Right kidney (tissue), 1 donor: Measurements from ENCODE around the gene AJM1.
A peak's percentile ranks its signal among the peaks of the same experiment; 100 is the strongest.
"Not testable (repeated sequence)": the region's sequence is repeated elsewhere in the genome, so short reads cannot be mapped to it uniquely, and the experiment has no call there.

ENCODE experiments used
- DNase-seq: peaks from one replicate; pipeline ENCODE4 v3.0.0-alpha.2; 2016

The AJM1 gene

DNA sequence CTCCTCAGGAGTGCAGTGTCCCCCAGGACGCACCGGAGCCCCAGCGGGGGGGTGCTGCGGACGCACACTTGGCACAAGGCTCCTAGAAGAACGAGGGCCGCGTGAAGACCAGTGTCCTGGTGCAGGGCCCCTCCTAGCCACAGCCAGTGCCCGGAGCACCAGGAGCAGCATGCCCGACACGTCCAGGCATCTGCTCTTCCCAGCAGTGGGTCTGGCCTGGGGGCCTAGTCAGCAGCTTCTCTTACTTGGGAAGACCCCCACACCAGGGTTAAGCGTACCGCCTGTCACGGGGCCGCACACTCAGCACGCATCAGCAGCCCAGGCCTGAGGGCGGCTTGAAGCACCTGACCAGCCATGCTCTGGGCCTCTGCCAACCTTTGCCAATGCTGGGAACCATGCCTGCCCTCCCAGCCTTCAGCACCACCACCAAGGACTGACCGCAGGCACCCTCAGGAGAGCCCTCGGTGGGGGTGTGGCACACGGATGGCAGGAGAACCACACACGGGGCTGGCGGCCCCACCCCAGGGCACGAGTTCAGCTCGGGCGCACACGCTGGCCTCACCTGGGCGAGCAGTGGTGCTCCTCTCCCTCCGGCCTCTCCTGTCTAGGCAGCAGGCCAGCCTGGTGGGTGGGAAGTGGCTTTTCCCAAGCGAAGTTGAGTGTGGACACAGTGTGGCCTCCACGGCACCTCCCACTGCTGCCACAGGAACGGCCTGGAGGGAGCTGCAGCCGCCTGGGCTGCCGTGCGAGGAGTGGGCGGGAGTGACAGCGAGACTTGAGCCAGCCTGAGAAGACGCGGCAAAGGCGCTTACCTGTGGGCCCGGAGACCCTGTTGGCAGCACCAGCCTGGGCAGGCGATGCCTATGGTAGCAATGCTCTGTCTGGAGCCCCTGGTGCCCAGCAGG is 12.0 kb upstream of the AJM1 start:
- DNase-seq = no peak

DNA sequence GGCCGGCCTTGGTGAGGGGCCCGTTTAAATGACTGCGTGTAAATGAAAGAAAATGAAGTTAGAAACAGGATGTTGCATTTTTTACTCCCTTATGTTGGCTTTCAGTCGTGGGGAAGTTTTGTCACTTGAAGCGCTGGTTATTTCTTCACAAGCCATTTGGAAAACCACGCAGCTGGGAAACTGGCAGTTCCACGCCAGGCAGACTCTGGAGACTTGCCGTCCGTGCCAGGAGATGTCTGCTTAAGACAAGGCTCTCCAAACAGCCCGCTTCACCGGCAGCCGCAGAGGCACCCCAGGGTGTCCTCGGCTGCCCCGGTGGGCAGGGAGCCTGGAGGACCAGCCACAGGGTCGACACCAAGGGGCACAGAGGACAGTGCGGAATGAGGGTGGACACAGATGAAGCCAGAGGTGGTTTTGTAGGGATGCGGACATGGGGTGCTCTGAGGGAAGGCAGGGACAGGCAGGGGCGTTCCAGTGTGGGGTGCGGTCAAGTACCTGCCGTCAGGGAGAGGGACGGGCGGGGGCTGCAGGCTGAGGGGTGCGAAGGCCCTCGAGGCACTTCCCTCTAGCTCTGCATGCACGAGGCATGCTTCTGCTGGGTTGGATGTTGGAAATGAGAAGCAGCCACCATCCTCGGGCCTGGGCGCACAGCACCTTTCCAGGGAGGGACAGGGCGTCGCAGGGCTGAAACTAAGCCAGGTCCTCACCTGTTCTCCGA is 11.1 kb upstream of the AJM1 start:
- DNase-seq = no peak

DNA sequence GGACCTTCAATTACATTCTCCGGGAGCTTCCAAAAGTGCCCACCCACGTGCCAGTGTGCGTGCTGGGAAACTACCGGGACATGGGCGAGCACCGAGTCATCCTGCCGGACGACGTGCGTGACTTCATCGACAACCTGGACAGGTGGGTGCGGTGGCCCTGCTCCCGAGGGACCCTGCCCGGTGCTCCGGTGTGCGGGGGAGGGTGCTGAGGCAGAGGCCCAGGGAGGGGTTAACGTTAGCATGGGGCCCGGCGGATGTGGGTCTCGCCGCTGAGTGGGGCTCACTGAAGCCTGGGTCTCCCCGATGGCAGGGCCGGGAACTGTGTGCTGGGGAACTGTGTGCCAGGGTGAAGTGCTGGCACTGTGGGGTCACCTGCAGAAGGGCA is 10.6 kb upstream of the AJM1 start:
- no peak for DNase-seq

DNA sequence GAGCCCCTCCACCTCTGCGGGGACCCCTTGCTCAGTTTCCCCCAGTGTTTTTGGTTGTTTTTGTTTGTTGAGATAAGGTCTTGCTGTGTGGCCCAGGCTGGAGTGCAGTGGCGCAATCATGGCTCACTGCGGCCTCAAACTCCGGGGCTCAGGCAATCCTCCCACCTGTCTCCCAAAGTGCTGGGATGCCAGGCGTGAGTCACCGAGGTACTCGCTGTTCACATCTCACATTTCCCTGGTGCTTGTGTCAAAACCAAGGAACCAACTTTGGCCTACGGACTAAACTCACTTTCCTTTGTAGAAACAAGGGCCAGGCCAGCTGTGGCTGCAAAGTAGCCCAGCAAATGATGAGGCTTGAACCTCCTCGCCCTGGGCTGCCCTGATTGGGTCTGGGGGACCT is 9.7 kb upstream of the AJM1 start:
- no peak for DNase-seq

DNA sequence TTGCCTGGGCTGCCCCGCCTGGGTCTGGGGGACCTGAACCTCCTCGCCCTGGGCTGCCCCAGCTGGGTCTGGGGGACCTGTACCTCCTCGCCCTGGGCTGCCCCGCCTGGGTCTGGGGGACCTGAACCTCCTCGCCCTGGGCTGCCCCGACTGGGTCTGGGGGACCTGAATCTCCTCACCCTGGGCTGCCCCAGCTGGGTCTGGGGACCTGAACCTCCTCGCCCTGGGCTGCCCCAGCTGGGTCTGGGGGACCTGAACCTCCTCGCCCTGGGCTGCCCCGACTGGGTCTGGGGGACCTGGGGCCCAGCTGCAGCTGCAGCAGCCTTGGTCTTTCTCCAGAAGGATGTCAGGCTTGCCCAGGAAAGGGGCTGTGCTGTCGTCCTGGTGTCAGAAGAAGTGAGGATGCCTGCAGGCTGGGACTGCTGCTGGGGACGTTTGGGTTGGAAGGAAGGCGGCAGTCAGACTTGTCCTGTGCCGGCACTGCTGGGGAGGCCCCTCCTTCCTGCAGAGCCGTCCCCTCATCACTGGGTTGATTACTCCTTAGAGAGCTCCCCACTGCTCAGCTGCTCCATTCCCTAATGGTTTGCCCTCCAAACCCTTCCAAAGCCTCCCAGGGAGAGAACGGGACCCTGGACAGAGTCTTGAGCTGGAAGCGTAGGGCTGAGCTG is 8.8 kb upstream of the AJM1 start:
- not testable (repeated sequence) for DNase-seq

DNA sequence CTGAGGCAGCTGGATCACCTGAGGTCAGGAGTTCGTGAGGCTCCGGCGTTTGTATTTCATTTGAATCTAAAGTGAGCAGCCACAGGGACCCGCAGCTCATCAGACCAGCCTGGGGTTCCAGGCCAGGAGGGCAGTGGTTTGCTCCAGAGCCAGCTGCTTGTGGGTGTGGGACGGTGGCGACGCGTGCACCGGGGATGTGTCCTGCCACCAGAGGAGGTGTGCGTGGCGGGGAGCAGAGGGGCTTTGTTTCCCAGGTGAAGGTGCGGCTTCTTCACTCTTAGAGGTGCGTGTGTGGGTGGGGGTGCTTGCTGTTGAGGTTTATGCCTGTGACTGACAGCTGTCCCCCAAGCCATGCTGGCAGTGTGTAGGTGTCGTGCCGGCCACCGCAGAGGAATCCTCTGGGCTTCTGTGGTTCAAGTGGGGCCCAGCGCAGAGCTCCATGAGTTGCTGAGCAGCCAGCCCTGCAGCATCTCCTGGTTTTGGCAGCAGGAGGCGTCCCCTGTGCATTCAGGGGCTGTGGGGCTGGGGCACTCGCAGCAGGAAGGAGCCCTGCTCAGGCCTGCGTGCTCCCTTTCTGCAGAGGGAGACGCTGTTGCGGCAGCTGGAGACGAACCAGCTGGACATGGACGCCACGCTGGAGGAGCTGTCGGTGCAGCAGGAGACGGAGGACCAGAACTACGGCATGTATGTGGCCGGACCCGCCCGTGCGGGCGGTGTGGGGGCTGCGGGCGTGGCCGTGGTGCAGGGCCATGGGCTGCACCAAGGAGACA is 6.9 kb upstream of the AJM1 start:
- DNase-seq = no peak

DNA sequence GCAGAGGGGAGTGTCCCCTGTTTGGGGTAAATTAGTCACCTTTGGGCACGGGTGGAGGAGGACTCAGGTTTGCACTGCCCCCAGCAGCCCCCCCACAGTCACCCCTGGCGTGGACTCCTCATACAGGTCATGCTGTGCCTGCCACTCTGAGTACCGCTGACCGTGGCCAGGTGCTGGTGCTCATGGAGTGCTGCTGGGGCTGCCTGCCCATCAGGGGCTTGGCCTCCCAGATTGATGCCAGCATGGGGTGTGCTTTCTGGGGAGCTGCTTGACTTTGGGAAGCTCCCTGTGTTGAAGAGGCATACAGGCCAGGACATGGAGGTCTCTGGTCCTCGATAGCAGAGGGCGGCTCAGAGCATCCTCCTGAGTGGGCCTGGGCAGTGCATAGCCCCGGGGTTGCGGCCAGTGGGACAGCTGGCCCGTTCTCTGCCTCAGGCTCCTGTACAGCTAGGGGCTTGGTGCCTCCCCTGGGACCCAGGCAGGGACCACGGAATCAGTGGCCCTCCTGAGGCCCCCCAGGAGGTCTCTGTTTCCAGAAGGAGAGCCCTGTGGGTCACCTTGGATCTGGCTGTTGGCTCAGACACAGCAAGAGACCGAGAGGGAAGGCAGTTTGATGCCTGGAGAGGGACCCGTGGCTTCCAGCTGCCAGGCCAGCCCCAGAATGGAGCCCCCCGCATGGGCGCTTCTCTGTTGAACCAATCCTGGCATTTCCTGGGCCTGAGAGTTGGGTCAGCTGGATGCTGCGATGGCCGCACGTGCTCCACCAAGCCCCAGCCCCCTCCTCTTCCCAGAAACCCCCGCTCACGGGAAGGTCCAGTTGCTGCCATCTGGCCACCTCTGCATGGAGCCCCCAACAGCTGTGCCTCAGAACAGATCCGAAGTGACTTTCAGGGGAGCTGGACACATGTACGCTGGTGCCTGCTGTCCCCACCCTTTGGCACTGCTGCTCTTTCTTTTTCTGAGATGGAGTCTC is 6.1 kb upstream of the AJM1 start:
- no peak for DNase-seq

DNA sequence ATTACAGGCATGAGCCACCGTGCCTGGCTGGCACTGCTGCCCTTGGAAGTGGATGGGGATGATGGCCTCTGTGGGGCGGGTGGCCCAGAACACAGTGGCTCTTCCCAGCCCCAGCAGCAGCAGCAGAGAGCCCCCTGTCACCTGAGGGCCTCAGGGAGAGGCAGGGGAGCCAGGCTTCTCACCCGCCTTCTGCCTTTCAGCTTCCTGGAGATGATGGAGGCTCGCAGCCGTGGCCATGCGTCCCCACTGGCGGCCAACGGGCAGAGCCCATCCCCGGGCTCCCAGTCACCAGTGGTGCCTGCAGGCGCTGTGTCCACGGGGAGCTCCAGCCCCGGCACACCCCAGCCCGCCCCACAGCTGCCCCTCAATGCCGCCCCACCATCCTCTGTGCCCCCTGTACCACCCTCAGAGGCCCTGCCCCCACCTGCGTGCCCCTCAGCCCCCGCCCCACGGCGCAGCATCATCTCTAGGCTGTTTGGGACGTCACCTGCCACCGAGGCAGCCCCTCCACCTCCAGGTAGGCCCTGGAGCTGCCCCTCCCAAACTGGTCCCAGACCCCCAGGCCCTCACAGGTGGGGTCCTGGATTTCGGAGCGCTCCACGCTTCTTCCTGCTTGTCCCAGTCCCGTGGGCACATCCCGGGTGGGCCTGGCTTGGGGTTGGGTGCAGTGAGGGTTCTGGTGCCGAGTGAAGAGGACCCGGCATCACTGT is 5.0 kb upstream of the AJM1 start:
- DNase-seq = no peak

DNA sequence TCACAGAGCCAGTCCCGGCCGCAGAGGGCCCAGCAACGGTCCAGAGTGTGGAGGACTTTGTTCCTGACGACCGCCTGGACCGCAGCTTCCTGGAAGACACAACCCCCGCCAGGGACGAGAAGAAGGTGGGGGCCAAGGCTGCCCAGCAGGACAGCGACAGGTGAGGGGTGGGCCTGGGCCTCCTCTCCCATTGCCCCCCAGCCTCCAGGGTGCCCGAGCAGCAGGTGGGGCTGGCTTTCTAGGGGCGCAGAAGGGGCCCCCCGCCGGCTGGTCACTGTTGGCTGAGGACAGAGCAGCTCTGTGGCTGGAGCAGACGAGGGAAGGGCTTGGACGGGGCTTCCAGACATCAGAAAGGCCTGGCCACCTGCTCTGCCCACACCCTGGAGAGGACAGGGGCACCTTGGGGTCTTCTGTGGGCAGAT is 4.4 kb upstream of the AJM1 start:
- not testable (repeated sequence) for DNase-seq

DNA sequence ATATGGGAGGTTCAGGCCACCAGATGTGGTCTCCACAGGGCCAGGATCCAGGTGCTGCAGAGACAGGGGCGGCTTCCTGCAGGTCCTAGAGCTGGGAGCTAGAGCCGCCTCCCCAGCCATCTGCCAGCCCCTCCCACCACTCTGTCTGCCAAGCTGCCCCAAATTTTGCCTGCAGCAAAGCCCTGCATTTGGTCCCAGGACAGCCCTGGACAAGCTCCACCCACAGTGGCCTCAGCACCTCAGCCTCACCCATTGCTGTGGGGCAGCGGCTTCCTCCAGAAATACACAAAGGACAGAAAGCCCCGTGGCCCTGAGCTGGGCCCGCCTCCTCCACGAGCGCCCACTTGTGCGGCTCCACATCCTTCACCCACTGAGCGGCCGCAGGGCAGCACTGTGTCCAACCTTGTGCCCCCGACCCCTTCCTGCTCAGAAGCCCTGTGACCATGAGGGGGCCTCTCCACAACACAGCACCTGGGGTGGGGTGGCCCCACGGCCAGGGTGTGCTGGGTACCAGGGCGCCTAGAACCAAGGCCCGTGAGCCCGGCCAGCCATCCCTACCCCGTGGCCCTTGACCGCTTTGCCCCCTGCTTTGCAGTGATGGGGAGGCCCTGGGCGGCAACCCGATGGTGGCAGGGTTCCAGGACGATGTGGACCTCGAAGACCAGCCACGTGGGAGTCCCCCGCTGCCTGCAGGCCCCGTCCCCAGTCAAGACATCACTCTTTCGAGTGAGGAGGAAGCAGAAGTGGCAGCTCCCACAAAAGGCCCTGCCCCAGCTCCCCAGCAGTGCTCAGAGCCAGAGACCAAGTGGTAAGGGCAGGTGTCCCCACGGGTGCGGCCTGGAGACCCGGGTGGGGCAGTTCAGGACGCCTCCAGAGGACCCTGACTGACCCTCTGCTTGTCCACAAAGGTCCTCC is 3.7 kb upstream of the AJM1 start:
- DNase-seq = no peak

DNA sequence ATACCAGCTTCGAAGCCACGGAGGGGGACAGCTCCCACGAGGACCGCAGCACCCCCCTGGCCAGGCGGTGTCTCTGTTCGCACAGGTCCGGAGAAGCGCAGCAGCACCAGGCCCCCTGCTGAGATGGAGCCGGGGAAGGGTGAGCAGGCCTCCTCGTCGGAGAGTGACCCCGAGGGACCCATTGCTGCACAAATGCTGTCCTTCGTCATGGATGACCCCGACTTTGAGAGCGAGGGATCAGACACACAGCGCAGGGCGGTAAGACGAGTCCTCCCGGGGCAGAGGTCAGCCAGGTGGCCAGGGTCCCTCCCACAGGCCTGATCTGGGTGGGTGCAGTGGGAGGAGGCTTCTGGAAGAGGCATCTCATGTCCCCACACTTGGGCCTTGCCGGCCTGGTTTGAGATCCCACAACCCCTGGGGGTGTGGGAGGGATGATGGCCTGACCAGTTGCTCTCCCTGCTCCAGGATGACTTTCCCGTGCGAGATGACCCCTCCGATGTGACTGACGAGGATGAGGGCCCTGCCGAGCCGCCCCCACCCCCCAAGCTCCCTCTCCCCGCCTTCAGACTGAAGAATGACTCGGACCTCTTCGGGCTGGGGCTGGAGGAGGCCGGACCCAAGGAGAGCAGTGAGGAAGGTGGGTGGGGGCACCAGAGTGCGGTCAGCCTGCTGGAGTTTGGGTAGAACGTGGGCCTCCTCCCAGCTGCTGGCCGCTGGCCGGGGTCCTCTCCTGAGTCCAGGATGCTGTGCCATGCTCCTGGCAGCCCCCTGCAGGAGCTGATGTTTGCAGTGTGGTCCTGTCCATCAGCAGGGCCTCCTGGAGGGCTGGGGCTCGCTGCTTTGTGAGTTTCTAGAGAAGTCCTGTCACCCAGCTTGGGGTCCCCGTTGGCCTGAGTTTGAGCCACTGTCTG is 2.8 kb upstream of the AJM1 start:
- no peak for DNase-seq

DNA sequence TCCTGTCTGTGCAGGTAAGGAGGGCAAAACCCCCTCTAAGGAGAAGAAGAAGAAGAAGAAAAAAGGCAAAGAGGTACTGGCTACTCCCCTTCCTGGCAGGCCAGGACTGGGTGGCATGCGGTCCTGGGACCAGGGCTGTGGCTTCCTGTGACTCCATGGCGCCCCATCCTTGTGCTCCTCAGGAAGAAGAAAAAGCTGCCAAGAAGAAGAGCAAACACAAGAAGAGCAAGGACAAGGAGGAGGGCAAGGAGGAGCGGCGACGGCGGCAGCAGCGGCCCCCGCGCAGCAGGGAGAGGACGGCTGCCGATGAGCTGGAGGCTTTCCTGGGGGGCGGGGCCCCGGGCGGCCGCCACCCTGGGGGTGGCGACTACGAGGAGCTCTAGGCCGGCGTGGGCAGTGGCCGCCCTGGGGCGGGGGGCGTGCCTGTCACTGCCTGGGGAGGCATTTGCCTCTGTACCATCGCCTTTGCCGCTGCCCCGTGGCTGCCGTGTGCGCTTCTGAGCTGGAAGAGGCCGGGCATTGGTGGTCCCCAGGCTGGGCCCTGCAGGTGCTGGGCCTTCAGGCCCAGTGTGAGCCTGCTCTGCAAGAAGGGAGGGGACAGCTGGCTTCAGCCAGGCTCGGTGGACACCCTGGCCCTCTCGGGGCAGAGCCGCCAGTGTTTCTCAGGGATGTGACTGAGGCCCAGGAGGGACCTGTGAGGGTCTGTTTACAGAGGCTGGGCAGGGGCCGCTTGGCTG is 2.0 kb upstream of the AJM1 start:
- peak; percentile 57 for DNase-seq

DNA sequence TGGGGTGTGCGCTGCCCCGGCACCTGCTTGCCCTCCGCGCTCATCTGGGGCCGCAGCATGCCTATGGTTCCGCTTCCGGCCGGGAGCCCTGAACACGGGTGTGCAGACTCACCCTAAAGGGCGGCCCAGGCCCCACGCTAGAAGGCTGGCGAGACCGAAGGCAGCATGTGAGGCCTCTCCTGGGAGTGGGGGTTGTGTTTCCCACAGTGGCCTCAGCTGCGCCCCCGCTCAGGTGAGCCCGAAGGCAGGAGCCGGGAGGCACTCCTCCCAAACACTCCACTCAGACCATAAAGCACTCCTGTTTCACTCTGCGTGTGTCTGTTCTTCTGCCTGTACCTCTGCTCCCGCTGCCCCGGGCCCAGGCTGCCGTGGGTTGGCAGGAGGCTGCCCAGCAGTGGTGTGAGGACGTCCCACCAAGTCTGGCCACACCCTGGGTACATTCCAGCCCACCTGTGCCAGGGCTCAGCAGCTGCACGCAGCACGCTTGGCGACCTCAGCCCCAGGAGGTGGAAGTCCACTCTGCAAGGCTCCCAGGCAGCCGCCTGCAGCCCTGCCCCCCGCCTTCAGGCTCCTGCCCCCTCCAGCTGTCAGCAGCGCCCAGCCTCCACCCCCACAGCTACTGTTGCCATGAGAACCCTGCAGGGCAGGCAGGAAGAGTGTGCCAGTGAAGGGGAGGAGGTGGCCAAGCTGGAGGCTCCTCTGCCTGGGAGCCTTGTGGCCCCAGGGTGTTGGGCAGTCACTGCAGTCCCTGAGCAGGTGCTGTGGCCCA is 1.2 kb upstream of the AJM1 start:
- DNase-seq = peak; percentile 72

DNA sequence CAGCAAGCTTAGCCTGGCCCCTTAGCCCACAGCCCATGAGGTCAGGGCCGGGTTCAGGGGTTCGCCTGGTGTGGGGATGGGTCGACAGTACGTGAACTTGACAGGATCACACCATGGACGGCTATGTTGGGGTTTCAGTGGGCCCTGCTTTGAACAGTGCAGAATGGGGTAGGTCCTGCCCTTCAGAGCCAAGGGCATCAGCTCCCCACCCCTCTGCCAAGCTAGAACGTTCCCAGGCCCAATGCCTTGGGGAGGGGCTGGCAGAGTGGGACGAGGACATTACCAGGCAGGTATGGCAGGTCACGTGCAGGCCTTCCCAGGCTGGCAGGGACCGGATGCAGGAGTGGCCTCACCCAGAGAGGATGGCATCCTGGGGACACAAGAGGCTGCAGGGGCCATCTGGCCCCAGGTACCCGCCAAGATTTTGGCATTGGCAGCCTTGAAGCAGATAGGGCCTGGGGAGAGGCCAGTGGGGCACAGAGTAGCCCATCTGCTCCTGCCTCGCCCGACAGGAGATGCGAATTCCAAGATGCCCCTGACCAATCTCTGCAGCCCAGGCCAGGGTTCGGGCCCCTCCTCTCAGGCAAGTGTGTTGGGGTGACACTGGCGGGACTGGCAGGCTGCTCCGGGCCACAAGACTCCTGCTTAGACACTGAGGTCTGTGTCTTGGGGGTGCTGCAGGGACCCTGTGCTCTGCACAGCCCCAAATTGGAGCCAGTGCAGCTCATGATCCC is 465 bp upstream of the AJM1 start:
- DNase-seq = peak; percentile 42

DNA sequence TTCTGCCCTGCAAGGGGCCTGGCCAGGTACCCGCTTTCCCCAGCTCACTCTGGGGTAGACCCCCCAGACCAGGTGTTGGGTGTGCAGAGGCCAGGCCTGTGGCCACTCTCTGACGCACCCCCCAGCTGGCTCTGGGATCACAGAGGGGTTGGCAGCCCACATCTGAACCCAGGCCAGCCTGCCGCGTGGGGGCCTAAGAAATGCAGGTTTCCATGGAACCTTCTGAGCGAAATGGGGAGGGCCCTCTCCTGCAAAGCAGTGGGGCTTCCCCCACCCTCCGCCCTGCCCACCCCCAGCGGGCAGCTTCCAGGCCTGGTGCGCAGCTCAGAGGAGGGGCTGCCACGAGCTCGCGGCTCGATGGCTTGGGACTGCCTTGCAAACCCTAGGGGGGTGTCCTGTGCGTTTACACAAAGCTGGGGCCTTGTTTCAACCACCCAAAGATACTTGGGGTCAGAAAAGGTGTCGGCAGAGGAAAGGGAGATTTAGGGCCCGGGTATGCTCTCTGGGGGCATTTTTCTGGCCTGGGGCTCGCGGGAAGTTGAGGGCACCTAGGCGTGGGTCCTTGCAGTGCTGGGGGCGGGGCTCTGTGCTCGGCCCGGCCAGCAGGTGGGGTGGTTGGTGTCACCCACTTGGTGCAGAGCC is 1.0 kb downstream of the AJM1 start:
- not testable (repeated sequence) for DNase-seq
